Activated CD4-positive, alpha-beta T cell treated with anti-CD3 and anti-CD28 coated beads, Interleukin-2, amount 50 U/mL, for 16 hours (primary cell): ENCODE measurements around the gene FAM120C.

Experiments
- DNase-seq: peaks from one replicate; pipeline ENCODE4 v3.0.0-alpha.2; 2020

Gene FAM120C

DNA sequence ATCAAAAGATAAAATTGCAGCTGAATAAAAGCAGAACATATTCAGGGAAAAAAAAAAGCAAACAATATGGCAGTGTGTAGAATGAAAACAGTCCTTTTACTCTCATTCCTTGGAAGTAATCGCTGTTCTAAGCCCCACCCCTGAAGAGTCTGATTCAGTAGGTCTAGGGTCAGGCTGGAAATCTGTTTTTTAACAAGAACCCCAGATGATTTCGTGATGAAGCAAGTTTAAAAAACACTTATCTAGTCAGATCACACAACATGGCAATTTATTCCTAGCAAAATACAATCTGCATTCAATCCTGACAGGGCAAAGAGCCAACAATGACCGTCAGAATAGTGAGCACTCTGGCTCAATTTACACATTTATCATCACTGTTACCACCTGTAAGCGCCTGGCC is 16.1 kb downstream of the FAM120C start:
- DNase-seq: no peak

DNA sequence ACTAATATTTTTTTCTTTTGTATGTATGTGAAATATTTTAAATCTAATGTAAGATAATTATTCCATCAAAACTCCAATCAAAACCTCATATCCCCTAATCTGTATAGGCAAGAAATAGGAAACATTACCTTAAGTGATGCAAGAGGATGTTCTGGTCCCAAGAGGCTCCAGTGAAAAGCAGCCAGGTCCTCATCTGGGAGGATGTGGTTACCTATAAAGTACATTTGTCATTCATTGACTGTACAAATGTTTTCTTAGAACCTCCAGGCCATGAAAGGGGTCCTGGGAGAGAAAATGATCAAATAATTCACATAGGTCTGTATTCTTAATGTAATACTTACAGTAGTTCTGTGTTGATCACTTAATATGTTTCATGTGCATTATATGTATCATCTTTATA is 25.5 kb downstream of the FAM120C start:
- DNase-seq: no peak

DNA sequence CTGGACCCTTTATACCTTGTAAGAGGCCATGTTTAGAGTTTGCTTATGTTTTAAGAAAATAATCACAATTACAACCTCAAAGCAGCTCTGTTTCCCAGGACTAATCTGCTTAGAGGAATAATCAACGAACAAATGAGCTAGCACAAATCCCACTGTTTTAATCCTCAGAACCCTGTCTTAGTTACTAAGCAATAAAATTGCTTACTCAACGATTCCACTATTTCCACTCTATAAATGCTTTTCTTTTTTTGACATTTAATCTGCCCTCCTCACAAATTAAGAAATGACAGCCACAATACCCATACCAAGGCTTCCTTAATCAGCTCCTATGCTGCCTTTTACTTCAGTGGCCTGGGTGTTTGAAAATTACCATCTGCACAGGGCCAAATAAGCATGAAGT is 48.8 kb downstream of the FAM120C start:
- no peak for DNase-seq

DNA sequence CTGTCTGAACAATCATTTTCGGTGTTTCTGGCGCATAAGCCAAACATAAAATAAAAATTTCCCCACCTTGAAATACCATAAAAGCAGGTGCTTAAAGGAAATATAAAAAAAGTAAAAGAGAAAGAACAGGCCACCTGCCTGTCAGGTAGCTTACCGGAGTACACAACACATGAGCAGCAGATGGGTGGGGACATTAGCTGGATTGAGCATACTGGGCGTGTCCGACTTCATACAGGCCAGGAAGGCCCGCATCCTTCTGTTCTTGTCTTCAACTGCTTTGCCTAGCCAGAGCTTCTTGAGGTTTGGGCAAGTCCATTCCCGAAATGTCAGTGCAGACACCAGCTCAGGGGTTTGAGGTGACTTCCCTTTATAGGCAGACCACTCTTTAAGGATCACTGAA is 66.7 kb downstream of the FAM120C start:
- DNase-seq: no peak

DNA sequence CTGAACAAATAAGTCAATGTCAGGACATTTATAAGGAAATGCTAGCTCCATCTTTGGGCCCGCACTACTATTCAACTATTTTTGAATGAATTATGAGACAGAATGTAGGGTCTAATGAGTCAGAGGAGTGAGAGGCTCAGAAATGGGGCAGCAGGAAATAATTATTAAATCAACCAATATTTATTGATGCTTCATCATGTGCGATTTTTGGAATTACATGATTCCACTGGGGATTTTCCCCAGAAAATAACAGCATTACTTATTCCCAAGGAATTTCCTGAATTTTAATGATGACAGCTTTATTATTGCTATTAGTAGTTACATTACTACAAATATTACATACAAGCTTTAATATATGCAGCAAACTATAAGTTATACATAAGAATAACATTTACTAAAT is 89.5 kb downstream of the FAM120C start:
- no peak for DNase-seq

DNA sequence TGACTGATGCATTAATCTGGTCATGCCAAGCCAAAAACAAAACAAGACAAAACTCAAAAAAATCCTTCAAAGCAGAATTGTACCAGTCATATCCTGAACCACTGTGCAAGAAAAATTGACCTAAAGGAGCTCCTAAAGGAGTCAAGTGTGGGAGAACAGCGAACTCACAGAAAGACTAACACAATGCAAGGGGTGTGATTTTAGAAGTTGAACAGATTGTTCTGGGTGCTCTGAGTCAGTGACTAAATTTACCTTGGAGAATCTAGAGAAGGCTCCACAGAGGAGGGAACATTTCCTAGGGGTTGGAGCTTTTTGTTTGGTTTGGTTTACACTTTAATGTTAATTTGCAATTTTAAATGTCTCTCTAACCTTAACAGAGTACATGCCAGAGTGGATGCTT is 89.9 kb downstream of the FAM120C start:
- DNase-seq: no peak

DNA sequence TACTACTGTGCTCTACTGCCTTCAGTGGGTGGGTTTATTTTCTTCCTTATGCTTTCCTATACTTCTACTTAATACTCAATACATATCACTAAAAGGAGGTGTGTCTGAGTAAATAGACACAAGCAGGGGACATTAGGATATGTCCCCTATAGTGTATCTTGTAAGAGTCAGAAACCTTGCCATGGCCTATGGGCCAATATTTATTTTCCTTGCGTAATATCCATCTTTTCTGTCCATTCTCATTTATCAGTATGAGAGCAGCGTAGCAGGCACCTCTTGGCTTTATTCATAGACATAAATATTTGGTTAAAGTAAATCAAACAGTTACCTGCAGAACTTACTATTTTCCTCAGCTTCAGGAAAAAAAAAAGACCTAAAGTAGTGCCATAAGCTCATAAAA is 92.2 kb downstream of the FAM120C start:
- DNase-seq: no peak

DNA sequence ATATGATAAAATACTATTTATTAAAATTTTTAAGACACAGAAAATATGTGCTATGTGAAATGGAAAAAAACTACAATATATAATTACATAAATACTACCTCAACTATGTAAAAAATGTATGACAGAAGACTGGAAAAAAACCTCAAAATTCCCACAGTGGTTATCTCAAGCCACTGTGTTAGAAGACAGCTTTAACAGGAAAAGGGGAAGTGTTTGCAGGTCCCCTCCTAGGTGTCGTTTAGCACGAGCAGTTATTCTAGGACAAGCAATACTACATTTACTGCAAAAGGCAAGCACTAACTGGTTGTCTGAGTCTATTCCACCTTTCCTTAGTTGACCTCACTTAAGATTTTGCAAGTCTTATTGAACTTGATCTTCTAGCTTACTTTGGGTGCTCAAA is 93.9 kb downstream of the FAM120C start:
- DNase-seq: no peak

DNA sequence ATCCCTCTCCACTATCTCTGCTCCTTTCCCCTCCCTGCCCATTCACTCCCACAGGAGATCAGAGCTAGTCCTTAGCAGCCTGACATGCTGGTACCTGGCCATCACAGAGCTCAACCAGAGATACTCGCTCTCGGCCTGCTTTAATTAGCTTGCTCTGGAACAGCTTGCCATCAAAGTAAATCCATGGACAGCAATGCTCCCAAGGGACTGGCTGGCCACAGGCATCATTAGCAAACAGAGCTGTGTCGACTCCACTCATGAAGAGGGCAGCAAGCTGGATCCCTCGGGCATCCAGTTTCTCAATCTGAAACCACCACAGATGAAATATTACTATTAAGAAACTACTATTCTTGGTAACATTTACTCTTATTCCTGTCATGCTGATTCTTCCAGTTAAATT is 95.4 kb downstream of the FAM120C start:
- no peak for DNase-seq

DNA sequence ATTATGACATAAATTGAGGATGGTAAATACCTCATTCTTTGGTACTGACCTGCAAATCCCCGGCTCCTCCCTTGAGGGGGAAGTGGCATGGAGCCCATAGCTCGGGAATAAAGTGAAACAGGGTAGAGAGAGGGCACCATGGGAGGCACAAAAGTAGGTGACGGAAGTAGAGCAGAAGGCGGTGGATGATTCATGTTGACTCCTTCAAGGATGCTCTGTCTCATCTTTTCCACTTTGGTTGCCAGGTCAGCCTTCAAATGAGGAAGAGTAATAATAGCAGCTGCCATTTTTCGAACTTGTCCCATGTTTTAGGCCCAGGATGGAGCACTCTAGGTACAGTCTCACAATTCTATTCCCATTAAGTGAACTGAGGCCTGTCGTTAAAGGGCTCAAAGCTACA is 97.4 kb downstream of the FAM120C start:
- no peak for DNase-seq

DNA sequence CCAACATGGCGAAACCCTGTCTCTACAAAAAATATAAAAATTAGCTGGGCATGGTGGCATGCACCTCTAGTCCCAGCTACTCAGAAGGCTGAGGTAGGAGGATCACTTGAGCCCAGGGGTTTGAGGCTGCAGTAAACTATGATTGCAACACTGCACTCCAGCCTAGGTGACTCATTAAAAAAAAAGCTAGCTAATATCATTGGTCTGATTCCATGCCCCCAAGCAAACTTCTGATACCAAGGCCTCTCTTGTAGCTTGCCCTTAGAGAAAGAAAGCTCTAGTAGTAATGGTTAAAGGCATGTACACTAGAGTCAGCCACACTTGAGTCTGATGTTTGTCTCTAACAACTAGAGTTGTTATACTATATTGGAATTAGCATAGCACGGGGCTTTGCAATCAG is 106.2 kb downstream of the FAM120C start:
- DNase-seq: no peak

DNA sequence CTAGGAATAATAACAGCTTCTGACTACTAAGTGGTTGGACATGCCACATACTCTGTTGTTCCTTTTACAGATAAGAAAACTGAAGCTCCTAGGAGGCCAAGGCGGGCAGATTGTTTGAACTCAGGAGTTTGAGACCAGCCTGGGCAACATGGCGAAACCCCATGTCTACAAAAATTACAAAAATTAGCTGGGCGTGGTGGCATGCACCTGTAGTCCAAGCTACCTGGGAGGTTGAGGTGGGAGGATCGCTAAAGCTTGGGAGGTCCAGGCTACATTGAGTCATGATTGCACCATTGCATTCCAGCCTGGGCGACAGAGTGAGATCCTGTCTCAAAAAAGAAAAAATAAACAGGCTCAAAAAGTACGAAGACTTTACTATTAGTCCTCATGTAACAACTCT is 108.2 kb downstream of the FAM120C start:
- no peak for DNase-seq

DNA sequence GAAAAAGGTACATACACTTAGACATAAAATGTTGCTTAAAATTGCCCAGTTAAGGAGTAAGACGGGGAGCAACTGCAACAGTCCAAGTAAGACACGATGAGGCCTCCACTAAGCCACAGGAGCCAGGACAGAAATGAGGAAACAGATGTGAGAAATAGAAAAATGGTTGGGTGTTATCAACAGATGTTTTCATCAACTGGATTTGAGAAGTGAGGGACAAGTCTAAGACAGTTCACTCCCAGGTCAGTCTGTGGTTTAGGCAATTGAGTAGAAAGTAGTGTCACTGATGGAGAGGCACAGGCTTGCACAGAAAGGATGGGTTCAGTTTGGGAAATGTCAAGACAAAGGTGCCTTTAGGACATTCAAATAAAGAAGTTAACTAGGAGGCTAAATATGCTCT is 115.3 kb downstream of the FAM120C start:
- DNase-seq: no peak

DNA sequence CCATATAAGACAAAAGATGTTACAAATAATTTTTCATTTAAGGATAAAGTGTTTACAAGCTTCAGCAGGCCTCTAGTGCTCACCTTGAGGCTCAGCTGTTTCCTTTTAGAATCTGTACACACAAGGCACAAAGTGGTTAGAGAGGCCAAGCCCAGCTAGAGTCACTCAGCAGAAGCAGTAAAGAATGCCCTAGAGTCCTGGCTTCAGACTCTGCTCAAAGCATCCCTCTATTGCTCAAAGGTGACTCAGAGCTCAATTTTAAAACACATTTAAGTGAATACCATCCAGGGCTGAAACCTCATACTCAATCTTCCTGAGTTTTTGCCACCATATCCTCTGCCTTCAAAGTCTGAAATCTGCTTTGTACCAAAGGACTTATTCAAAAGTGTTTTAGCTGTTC is 116.2 kb downstream of the FAM120C start:
- no peak for DNase-seq

DNA sequence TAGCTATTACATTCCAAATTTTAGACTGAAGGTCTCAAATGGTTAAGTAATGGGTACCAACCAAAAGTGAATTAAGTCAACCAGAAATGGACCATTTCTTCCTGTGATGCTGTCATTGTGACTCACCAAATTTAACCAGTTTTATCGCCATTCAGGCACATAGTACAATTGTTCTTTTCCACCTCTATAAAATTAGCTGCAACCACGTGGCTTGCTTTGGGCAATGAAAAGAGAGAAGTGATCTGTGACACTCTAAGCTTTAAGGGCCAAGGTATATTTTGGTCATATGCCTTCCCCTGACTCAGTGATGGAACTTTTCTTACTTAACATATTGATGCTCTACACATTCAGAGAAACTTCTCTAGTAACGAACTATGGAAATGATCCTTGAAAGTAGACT is 118.5 kb downstream of the FAM120C start:
- no peak for DNase-seq

DNA sequence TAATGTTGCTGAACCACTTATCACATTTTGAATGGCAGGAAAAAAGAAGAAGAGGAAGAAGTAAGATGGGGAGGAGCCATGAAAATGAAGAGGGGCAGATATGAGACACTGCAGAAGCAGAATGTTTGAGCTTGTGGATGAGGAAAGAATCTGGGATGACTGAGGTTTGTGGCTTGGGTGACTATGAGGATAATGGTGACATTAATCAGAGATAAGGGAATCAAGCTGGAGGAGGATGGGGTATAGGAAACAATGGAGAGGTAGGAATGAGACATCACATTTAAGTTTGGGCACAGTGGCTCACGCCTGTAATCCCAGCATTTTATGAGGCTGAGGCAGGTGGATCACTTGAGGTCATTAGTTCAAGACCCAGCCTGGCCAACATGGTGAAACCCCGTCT is 119.7 kb downstream of the FAM120C start:
- DNase-seq: no peak

DNA sequence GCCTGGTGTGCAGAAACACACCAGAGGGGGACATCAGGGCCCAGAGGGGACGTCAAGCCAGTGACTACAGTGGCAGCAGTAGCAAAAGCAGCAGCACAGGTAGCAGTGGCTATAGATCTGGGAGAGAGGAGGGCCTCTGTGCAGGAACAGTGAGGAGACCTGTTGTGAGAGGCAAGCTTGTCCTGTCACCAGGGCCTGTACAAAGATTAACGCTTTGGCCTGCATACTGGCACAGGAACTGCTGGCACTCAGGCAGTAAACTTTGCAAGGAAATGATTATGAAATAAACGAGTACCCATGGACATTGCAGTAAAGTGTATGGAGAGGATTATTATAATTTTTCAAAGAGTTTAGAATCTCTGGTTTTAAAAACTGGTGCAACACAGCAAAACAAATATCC is 133.3 kb downstream of the FAM120C start:
- DNase-seq: no peak

DNA sequence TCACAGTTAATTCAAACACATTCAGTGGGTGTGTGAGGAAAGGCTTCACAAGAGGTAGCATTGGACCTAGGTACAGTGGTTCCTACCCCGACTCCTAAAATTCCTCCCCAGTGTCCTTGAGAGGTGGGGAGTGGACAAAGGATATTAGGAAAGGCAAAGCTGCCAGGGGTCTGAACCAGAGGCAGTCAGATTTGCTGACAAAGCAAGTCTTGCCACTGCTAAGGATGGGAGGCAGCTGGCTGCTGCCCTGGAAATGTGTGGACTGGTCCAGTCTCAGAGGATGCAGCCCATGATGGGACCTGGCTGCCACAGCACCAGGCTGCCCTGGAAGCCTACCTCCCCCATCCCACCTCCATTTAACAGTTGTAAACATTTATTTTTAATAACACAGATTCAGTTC is 134.6 kb downstream of the FAM120C start:
- DNase-seq: no peak

DNA sequence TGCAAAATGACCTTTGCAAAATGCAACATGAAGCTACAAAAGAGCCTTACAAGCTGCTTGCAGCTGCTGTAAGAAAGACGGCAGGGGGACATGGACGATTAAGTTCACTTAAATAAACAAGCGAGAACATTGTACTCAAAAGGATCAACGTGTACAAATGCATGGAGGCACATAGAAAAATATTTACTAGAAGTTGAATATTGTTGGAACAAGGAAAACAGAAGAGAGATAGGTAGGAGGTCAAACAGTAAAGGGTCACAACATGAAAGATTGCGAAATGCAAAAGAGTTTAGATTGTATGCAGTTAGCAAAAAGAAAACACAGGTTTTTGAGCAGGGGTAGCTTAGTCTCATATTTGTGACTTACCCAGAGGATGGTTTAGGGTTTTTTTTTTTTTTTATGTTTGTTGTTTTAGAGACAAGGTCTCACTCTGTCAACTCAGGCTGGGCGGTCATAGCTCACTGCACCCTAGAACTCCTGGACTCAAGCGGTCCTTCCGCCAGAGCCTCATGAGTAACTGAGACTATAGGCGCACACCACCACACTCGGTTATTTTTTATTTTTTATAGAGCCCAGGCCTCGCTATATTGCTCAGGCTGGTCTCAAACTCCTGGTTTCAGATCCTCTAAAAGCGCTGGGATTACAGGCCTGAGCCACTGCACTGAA is 137.4 kb downstream of the FAM120C start:
- DNase-seq: no peak

DNA sequence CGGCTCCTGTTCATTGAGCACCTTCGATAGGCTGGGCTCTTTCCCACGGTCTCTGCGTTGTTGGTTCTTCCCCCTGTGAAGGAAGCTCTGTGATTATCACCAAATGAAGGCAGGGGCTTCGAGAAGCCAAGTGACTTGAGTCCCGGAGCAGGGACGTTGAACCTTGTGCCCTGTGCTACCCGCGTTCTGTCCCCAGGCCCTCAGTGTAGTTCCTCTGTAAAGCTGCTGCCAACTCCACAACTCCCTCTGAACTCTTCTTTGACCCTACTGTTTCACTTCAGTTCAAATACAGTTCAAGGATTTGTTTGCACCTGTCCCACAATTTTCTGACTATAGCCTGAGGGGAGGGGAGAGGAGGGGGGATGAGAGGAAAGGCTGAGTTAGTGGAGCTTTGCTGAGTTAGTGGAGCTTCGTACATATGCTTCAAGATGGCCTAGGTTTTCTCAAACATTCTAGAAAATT is 138.1 kb downstream of the FAM120C start:
- DNase-seq: no peak

DNA sequence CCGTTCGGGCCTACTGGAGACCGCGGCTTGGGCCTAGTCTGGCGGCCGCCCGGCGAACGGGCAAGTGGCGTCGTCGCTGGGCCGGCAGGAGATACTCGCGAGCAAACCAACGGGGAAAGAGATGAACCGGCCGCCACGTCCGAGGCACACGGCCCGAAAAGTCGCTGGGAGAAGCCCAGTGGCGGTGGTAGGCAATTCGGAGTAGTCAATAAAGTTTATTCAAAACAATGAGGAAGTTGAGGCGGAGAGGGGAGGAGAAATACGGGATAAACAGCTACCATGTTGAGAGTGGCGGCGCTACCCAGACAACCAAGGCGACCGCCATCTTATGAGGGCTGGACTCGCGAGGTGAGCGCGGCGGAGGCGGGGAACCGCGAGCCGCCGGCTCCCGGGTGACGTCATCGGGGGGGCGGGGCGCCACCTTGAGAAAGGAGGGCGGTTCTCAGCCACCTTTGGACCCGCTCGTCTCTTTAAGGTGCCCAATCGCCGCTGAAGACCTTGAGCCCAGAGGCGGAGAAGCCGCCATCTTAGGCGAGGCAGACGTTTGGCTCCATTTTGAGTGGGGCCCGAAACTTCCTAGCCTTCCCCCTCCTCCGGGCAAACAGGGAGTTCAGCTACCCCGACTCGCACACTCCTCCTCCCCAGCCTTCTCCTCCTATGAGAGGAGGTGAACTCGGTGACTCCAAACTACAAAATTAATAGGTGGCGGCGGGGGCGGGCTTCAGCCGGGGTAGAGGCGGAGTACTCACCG is 138.8 kb downstream of the FAM120C start, which contains the start of gene PHF8:
PHF8 (minus strand) TSS at position 348 of the 751 bp plus-strand sequence. CDS start 1,745 bp downstream, outside the sequence.
- DNase-seq: peak; percentile 94

DNA sequence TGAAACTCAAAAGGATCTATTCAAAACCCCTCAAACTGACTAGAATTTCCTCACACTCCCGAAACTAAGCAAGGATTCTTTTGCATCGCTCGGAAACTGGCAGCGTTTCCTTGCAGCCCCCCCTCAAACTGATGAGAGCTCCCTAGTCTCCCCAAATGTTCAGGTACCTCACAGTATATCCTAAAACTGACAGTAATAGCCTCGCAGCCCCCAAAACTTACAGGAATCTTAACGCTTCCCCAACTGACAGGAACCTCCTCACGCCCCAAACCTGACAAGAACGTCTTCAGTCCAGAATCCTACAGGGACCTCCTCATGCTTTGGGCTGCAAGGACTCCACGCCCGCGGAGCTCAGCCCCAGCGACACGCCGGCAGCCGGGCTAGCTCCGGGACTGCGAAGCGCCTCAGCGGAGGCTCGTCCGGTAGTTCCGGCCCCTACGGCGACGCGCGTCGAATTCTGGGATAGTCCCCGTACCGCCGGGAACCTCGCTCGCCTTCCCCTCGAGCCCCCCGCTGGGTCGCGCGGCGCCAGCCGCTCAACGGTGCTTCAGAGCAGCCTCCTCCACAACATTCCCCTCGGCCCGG is 139.4 kb downstream of the FAM120C start:
- peak; percentile 35 for DNase-seq

DNA sequence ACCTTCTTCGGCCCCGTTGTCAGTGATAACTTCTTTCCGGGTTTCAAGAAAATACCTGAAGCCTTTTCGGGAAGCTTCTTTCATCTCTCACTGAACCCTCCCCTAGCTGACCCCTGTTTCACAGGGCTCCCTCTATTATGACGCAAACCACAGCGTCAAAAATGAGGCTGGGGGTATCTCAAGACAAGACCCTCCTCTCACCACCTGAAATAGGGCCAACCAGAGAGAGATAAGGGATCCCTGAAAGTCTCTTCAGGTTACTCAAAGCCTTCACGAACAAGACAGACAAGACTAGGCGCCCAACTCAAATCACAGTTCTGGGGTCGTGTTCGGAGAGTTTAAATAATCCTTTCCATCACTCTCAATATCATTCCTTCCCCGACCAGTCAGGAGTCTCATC is 140.0 kb downstream of the FAM120C start:
- DNase-seq: no peak

DNA sequence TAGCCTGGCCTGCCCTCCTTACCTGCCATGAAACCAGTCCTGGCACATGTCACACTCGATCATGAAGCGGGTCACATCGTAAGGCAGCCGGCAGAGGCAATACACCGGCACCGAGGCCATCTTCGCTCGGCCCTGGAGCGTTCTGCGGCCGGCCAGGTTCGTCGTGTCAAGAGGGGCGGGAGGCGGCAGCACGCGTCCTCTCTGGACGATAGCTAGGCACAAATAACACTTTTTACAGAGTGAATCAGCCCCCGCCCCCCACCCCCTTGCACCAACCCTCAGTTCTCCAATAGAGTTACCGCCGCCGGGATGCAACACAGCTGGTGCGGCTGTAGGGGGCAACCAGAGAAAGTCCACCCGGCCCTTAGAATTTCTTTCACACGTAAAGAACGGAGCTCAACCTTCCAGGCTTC is 140.4 kb downstream of the FAM120C start:
- DNase-seq: peak; percentile 42
